ENCODE data around the gene SV2C.

GRCh38 chr5:76399268-76399667, 316.1 kb downstream of the SV2C start:
- TF ChIP-seq CTCF (IDR thresholded peaks at IDR 0.05; ENCODE audit: borderline replicate concordance, extremely low read depth, low read length, poor library complexity, severe bottlenecking) (no peak), EZH2 (IDR thresholded peaks at IDR 0.05; ENCODE audit: borderline replicate concordance, low read depth, low read length, severe bottlenecking) (no peak)
